Epithelial cell of proximal tubule (primary cell): ENCODE measurements around the gene KCNK3. TPM values are rescaled to one million over a fixed set of nuclear protein-coding genes. Genes with fewer than 3 reads are reported as not detected.

Experiments used
- DNase-seq: peaks from one replicate; pipeline ENCODE4 v3.0.0-alpha.2; 2011; ENCODE audit warnings: low read depth
- H3K4me3 ChIP-seq: 2 replicates; pipeline ENCODE4 v1.5.1; 2011; ENCODE audit warnings: low read depth, mild to moderate bottlenecking, low read length
- CTCF ChIP-seq: conservative IDR thresholded peaks from 2 replicates; pipeline ENCODE4 v1.5.1; 2012; ENCODE audit warnings: low read depth, mild to moderate bottlenecking, low read length
- total RNA-seq: library from RNA; depleted of rRNA; stranded (reverse); fragments of >200 nt; gene quantifications from 2 replicates; pipeline ENCODE4 v1.2.3, GENCODE V29; 2015

Gene KCNK3
- total RNA-seq, 1 donor from 2014 or later, result 5.1 TPM

DNA sequence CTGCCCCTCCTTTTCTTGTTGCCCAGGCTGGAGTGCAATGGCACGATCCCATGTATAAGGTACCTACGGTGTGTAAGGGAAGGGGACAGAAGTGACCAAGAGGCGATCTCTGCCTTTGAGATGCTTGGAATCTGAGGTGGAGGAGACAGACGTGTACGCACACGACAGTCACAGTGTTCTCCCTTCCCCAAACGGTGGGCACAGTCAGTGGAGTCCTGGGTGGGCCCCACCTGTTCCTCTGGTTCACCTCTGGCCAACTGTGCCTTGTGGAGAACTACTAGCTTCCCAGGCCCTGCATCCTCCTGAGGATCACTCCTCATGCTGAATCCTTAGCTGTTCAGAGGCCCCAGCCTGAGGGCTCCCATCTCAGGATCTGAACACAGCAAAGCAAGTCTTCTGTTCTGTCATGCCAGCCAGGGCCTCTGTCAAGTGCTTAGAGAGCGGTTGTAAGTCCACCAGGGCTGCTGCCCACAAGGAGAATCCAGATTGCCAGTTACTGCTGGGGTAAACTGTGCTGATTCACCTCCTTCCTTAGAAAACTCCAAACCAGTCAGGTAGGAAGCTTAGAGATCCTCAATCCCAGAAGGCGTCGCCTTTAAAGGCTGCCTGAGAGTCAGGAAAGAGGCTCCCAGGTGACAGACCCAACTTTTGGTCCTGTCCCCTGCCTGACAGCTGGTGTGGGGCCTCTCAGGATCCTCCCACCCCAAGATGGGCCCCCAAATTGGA lies 73.1 kb downstream of the KCNK3 start:
- peak overlapping the region; percentile 99 for H3K4me3 ChIP-seq
- DNase-seq, result no peak
- TF ChIP-seq CTCF, result no peak

DNA sequence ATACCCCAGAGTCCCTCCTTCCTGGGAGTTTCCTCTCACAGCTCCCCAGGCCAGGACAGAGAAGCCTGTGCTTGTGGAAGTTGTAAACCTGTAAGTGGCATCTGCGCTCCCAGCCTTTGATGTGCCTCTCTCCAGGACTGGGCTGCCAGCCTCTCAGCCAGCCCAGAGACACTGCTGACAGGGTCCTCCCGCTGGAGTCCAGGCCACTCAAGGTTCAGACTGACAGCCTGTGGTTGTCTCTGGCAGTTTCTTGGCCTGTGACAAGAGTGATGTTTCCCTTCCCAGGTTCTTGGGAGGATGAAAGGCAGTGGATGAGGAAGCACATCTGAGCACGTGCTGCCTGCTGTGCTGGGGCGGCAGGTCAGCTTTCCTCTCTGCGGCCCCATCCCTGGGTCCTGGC lies 74.6 kb downstream of the KCNK3 start:
- TF ChIP-seq CTCF, result no peak
- no peak overlapping the region for H3K4me3 ChIP-seq
- no peak for DNase-seq

DNA sequence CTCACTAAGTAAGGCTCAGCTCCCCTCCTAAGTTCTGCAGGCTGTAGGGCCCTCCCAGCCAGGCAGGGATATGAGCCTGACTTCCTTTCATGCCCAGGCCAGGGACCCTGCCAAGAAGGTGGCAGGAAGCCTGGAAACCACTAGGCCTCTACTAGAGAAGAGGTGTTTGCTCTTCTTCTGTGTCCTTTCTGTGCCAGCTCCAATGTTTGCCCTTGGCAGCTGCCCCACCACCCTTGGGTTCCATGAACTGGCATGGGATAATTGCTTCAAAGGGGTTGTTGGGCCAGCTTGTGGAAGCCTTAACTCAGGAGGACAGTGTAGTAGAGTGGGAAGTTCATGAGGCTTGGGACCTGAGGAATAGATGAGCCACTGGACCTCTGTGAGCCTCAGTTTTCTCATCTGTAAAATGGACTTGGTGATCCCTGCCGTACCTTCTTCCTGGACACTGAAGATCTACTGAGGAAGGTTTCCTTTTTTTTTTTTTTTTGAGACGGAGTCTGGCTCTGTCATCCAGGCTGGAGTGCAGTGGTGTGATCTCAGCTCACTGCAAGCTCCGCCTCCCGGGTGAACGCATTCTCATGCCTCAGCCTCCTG lies 75.5 kb downstream of the KCNK3 start:
- no peak overlapping the region for H3K4me3 ChIP-seq
- no peak for DNase-seq
- TF ChIP-seq CTCF, result no peak

GRCh38 chr2:26768759-26769088 lies 76.2 kb downstream of the KCNK3 start:
- no peak for TF ChIP-seq CTCF
- DNase-seq, result no peak
- H3K4me3 ChIP-seq, result no peak overlapping the region

DNA sequence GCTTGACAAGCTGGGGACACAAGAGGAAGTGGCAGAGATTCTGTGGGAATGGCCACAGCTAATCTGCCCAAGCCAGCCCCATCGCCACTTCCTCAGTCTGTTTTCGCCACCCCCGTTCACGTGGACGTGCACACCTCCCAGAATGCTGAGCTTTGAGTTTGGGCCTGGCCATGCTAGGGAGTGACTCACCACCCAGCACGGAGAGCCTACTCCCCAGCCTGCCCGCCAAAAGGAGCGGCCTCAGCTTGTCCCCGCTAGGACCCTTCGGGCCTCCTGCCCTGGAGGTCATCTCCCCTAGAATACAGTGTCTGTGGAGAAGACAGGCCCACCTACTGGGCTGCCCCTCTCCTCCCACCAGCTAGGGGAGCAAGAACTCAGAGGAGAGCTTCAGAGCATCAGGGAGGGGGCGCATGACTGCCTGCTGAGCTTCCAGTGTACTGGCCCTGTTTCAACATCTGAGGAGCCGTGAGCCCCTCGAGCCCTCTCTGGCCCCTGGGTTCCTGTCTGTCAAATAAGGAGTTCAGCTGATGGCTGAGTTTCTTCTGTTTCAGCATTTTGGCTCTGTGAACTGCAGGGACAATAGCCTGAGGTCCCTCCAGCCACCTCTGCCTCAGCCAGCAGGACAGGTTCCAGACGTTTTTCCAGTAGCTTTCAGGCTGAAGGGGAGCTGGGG lies 76.7 kb downstream of the KCNK3 start:
- TF ChIP-seq CTCF, result no peak
- H3K4me3 ChIP-seq, result no peak overlapping the region
- DNase-seq, result no peak

DNA sequence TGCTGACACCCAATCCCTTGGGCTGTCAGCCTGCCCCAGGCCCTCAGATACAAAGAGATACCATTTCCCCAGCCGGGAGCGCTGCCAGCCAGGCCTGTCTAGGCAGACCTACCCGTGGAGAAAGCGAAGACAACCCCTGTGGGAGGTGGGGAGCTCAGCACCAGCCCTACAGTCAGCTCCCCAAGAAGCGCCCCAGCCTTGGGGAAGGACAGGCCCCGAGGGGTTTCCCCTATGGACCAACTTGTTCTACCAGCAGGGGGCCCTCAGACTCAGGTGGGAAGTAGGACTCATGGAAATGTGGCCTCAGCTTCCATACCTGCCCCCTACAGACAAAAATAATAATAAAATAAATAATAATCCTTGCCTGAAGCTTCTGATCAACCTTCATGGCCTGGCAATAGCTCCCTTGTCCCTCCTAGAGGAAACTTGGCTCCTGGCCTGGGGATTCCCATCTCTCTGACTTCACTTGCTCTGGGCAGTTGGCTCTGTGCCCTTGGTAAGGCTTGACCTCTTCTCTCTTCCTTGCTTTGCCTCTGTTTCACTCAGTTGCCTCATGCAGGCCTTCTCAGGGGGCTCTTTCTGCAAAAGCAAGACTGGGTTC lies 78.6 kb downstream of the KCNK3 start:
- TF ChIP-seq CTCF, result peak; percentile 55
- H3K4me3 ChIP-seq, result no peak overlapping the region
- DNase-seq, result peak; percentile 68
